ENCODE results near the gene ZNF322.

The ZNF322 gene

DNA sequence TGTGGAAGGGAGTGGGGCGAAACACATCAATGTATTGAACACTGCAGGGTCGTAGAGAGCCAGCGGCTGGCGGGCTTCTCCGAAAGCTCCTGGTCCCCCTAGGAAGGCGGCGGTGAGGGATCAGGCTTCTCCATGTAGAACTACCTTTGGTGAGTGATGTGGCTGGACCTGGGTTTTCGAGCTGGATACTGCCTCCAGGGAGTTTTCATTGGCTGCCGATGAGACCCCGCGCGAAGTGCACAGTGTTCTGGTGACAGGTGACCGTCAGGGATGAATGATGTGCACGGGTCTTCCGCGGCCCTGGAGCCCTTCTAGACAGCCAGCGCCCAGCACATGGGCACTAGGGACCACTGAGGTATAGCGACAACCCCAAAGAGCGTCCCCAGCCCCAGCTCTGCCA, 46.3 kb downstream of the ZNF322 start:
- DNase-seq = no peak

DNA sequence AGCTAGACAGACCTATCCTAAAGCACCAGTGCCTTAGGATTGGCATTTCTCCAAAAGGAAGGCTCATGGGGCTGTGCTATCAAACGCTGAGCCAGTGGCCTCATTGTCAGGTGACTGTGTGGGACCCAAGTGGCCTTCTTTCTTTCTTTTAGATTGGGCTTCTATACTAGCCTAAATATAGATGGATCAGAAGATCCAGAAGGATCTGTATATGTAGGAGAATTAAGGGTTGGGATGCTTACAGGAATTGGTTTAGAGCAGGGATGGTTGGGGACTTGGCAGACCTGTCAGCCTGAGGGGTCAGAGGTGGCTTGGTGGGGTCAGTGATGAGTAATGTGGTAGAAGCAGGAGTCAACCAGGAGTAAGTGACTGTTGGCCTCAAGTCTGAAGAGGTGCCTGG, 47.9 kb downstream of the ZNF322 start:
- no peak for DNase-seq

DNA sequence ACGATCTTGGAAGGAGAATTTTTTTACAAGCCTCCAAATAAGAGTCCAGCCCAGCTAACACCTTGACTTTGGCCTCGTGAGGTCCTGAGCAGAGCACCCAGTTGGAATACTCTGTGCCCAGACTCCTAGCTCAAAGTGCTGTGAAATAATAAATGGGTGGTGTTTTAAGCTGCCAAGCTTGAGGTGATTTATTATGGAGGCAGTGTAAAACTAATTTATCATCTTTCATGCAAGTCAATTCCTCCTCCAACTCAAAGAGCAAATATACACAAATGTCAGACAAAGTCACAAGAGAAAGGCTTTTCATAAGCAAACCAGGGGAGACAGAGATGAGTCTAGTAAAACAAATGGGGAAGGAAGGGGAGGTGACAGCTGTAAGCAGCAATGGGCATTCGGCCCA, 50.1 kb downstream of the ZNF322 start:
- no peak for DNase-seq

DNA sequence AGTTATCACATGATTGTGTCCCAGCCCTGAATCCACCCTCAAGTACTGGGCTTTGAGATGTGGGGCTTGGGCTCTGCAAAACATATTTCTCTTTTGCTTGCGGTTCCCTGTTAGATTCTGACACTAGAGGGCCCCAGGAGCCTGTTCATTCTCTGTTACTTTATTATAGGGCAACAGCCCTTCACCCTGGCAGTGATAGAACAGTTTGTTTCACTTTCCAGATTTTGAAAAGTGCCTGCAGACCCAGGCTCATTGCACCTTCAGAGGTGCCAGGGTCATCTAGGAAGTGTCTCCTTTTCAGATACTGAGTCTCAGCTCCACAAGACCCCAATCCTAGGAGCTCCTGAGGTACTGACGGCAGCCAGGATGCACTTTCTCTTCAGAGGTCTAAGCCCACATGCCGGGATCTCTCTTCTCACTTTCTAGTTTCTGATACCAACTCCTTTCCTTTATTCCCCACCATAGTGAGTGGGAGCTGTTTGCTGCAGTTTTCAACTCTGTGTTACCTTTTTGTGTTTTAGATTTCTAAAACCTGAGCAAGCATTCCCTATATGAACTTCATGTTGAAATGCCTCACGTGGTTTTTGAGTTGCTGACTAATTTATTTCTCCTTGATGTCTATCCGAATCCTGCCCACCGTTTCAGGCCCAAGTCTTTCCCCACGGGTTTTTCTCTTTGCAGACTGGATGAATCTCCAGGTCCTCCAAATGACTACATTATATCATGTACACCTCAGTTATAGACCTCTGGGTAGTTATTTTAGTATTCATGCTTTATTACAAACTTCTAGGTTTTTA, 51.9 kb downstream of the ZNF322 start:
- DNase-seq = peak; percentile 46

GRCh38 chr6:26604797-26605196, 54.7 kb downstream of the ZNF322 start:
- no peak for DNase-seq

DNA sequence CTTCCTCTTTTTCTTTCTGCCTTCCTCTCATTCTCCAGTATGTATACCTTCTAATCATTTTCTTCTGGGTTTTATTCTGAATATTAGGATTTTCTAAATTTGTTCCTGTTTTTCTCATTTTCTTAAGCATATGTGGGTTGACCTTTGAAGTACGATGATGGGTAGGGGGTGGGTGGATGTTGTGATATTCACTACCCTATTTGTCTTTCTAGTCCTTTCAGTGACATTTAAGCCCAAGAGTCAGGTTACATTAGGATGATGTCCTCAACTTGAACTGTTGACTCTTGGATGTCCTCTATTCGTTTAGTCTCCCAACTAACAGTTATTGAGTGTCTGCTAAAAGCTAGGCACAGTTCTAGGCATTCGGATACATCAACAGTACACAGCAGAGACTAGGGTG, 55.5 kb downstream of the ZNF322 start:
- DNase-seq = no peak

GRCh38 chr6:26602262-26602661, 57.3 kb downstream of the ZNF322 start:
- no peak for DNase-seq

DNA sequence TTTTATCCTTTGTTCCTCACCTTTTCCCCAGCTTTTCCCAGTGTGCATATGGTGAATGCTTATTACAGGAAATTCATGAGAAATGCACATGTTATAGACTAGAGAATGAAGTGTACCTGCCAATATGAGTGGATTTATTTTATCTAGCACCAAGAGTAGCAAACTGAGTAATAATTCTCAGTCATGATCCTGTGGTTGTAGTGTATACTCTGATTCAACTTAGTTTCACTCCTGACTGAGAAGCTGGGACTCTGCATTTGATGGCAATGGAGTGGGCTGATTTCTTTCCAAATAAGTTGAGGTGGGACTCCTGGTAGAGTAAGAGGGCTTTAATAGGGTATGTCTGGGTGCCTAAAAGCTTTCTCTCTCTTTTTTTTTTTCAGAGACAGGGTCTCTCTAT, 58.8 kb downstream of the ZNF322 start:
- DNase-seq = no peak

DNA sequence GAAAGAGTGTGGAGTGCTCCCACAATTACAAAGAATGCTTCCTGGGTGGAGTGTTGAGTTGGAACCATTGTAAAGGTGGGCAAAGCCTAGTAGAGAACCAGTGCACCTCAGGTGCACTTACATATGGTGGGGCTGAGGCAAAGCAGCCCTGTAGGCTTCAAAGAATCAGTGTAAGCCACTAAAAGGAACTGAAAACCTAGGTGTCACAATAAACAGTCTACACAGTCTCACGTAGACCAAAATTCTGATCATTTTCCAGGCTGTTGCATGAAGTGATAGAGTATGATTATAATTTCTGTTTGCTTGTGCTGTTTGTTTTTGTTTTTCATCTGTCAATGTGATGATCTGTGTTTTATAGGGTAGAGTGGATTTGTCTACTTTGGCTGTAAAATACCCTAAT, 60.0 kb downstream of the ZNF322 start:
- DNase-seq = no peak

GRCh38 chr6:26599134-26599533, 60.4 kb downstream of the ZNF322 start:
- no peak for DNase-seq

- DNase-seq = no peak
Measured at GRCh38 chr6:26598267-26598666, 61.3 kb downstream of the ZNF322 start.

- DNase-seq = no peak
Measured at GRCh38 chr6:26597821-26598220, 61.7 kb downstream of the ZNF322 start.

DNA sequence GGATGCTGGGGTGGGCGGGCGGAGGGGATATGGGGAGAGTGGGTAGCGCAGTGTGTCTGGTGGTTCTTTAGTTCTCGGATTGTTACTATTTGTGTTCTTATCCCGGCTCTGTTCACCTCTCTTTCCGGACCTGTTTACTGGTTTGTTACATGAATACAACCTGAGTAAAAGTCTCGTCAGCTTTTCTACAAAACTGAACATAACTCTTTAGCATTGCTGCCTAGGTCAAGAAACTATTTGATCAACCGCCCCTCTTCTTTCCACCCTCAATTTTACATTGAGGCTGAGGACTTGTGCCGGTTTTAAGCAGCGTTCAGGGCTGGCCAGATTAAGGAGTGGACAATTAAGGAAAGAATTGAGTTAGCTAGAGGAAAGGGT, 62.2 kb downstream of the ZNF322 start:
- no peak for DNase-seq

DNA sequence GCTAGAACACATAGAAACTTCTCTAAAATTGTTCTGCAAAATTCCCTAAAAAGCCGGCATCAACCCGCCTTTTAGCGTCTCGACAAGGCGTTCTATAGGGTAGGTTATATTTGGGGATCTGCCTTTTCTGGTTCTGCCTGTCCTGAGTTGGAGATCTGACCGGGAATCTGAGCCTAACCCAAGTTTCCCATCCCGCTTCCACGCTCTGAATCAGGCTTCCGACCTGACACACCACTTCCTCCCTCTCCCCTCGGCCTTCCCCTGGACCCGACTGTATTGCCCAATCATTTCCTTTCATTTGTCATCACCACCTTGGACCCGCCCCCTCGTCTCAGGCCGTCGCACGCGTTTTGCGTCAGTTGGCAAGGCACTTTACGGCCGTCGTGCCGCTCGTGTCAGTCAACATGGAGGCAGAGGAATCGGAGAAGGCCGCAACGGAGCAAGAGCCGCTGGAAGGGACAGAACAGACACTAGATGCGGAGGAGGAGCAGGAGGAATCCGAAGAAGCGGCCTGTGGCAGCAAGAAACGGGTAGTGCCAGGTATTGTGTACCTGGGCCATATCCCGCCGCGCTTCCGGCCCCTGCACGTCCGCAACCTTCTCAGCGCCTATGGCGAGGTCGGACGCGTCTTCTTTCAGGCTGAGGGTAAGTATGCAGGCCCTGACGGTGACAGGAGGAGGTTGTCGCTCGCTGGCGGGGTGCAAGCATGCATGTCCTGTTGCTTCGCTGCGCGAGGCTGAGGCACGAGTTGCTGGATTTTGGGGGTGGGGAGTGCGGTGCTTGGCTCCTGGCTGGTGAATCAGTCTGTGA, 62.8 kb downstream of the ZNF322 start, which contains the start of gene ABT1:
ABT1 (plus strand) TSS at position 375 of the 810 bp plus-strand sequence; CDS start at position 405, 30 bp downstream.
- DNase-seq = peak; percentile 97

- DNase-seq = peak; percentile 87
Measured at GRCh38 chr6:26595669-26596269, 63.8 kb downstream of the ZNF322 start.

- DNase-seq = peak; percentile 74
Measured at GRCh38 chr6:26594730-26595632, 64.6 kb downstream of the ZNF322 start.

- DNase-seq = no peak
Measured at GRCh38 chr6:26594131-26594498, 65.4 kb downstream of the ZNF322 start.

GRCh38 chr6:26593278-26594130, 66.0 kb downstream of the ZNF322 start:
- no peak for DNase-seq

GRCh38 chr6:26592649-26593048, 66.9 kb downstream of the ZNF322 start:
- DNase-seq = no peak

GRCh38 chr6:26588965-26589364, 70.6 kb downstream of the ZNF322 start:
- DNase-seq = no peak
